SK-N-SH (cell line): ENCODE data around the gene CEP63. TPM values are rescaled to one million over a fixed set of nuclear protein-coding genes. Genes with fewer than 3 reads are reported as not detected.

Source experiments
- CTCF ChIA-PET: fragments of 300-600, 350-600 bp; formaldehyde crosslinking; extraction: SDS; loops from one replicate; lab custom pipeline; 2021; lab: Yijun Ruan, JAX
- POLR2A ChIA-PET: fragments of 350-600 bp; sonication (Branson Sonifier 250); formaldehyde crosslinking; extraction: SDS; loops from one replicate; lab custom pipeline; 2020; ENCODE audit warnings: antibody characterized with exemption, inconsistent platforms; lab: Yijun Ruan, JAX
- DNase-seq: peaks from one replicate; pipeline ENCODE4 v3.0.0; 2012
- H2AFZ ChIP-seq: fragments of 200-600 bp; sonication (generic); 2 replicates; pipeline ENCODE4 v1.8.1; 2016; ENCODE audit warnings: antibody characterized with exemption, mild to moderate bottlenecking, low read depth
- H3F3A ChIP-seq: fragments of 200-600 bp; sonication (generic); replicated peaks from 2 replicates; pipeline ENCODE3; 2016; ENCODE audit warnings: antibody characterized with exemption, mild to moderate bottlenecking; ENCODE audit not compliant: insufficient read depth
- H3K27ac ChIP-seq, 2 experiments: fragments of 200-500 bp in 1 of 2; fragments of 200-600 bp in 1 of 2; sonication (Bioruptor generic) in 1 of 2; sonication (generic), shearing (Covaris generic) in 1 of 2; 2 replicates each; pipeline versions ENCODE4 v1.5.1 to v1.6.1; 2014 to 2016; ENCODE audit warnings: low read depth in 2 of 2, inconsistent platforms in 1 of 2, low read length in 1 of 2, mild to moderate bottlenecking in 1 of 2, mixed read lengths in 1 of 2
- H3K27me3 ChIP-seq: fragments of 200-600 bp; sonication (generic), shearing (Covaris generic); 2 replicates; pipeline ENCODE4 v1.6.1; 2016; ENCODE audit warnings: mixed run types; ENCODE audit not compliant: insufficient read depth
- H3K36me3 ChIP-seq, 2 experiments: fragments of 200-500 bp in 1 of 2; fragments of 200-600 bp in 1 of 2; sonication (Bioruptor generic) in 1 of 2; sonication (generic) in 1 of 2; replicated peaks in 1 of 2; 2 replicates each; pipeline versions ENCODE3 to v1.5.1; 2014 to 2016; ENCODE audit warnings: low read length in 1 of 2, mild to moderate bottlenecking in 1 of 2; ENCODE audit not compliant: insufficient read depth in 2 of 2, control insufficient read depth in 1 of 2
- H3K4me1 ChIP-seq, 2 experiments: fragments of 200-500 bp in 1 of 2; fragments of 200-600 bp in 1 of 2; sonication (Bioruptor generic) in 1 of 2; sonication (generic), shearing (Covaris generic) in 1 of 2; 2 replicates each; pipeline versions ENCODE4 v1.5.1 to v1.6.1; 2014 to 2016; ENCODE audit warnings: low read depth in 1 of 2, low read length in 1 of 2, mixed run types in 1 of 2; ENCODE audit not compliant: insufficient read depth in 2 of 2, control insufficient read depth in 1 of 2
- H3K4me2 ChIP-seq: fragments of 200-600 bp; sonication (generic), shearing (Covaris generic); 2 replicates; pipeline ENCODE4 v1.6.1; 2017; ENCODE audit warnings: mixed run types
- H3K4me3 ChIP-seq, 2 experiments: fragments of 200-500 bp in 1 of 2; fragments of 200-600 bp in 1 of 2; sonication (Bioruptor generic) in 1 of 2; sonication (generic), shearing (Covaris generic) in 1 of 2; 2 replicates each; pipeline versions ENCODE4 v1.5.1 to v1.8.1; 2014 to 2016; ENCODE audit warnings: low read depth in 2 of 2, inconsistent platforms in 1 of 2, low read length in 1 of 2, mild to moderate bottlenecking in 1 of 2, mixed read lengths in 1 of 2, moderate library complexity in 1 of 2
- H3K79me2 ChIP-seq: fragments of 200-600 bp; sonication (generic); 2 replicates; pipeline ENCODE4 v1.8.1; 2017; ENCODE audit warnings: mild to moderate bottlenecking; ENCODE audit not compliant: insufficient read depth
- H3K9ac ChIP-seq: fragments of 200-600 bp; sonication (generic); 2 replicates; pipeline ENCODE4 v1.6.1; 2017; ENCODE audit warnings: mixed run types
- H3K9me2 ChIP-seq: fragments of 200-600 bp; sonication (generic); 2 replicates; pipeline ENCODE4 v1.6.1; 2017; ENCODE audit warnings: mixed run types
- H3K9me3 ChIP-seq: fragments of 200-600 bp; sonication (generic); 2 replicates; pipeline ENCODE4 v1.6.1; 2017; ENCODE audit warnings: mixed run types, mild to moderate bottlenecking, moderate library complexity
- H4K20me1 ChIP-seq: fragments of 200-600 bp; sonication (generic); 2 replicates; pipeline ENCODE4 v1.6.1; 2017; ENCODE audit warnings: mild to moderate bottlenecking, mixed run types; ENCODE audit not compliant: insufficient read depth
- CHD2 ChIP-seq: fragments of 150-350 bp; IDR thresholded peaks from 2 replicates; pipeline ENCODE4 v1.6.1; 2018; ENCODE audit warnings: low read length; ENCODE audit not compliant: partially characterized antibody
- CTCF ChIP-seq: fragments of 200-600 bp; sonication (generic); IDR thresholded peaks from 2 replicates; pipeline ENCODE4 v1.6.1; 2017; ENCODE audit warnings: antibody characterized with exemption, mild to moderate bottlenecking, moderate library complexity
- ELF1 ChIP-seq: IDR thresholded peaks from 2 replicates; pipeline ENCODE4 v1.4.0; 2012
- EP300 ChIP-seq, 2 experiments: IDR thresholded peaks; 2 replicates each; pipeline versions ENCODE4 v1.4.0 to v1.6.1; 2012; ENCODE audit warnings: borderline replicate concordance in 1 of 2, low read depth in 1 of 2, low read length in 1 of 2
- EZH2phosphoT487 ChIP-seq: fragments of 200-600 bp; sonication (generic); IDR thresholded peaks from 2 replicates; pipeline ENCODE4 v1.6.1; 2017; ENCODE audit warnings: low read depth, mixed run types, mild to moderate bottlenecking, antibody characterized with exemption, moderate library complexity, borderline replicate concordance
- FOSL2 ChIP-seq: IDR thresholded peaks from 2 replicates; pipeline ENCODE4 v1.4.0; 2012; ENCODE audit warnings: low read depth, mild to moderate bottlenecking, moderate library complexity, borderline replicate concordance
- FOXJ3 ChIP-seq: sonication (generic); formaldehyde crosslinking; IDR thresholded peaks from 2 replicates; pipeline ENCODE4 v1.5.1; 2020; ENCODE audit warnings: mild to moderate bottlenecking, missing genetic modification reagents
- GABPA ChIP-seq: IDR thresholded peaks from 2 replicates; pipeline ENCODE4 v1.4.0; 2012; ENCODE audit warnings: low read depth, mild to moderate bottlenecking
- GATA2 ChIP-seq: sonication (generic); formaldehyde crosslinking; IDR thresholded peaks from 2 replicates; pipeline ENCODE4 v1.5.0; 2020; ENCODE audit warnings: mild to moderate bottlenecking, missing genetic modification reagents
- IRF3 ChIP-seq: fragments of 150-350 bp; IDR thresholded peaks from 2 replicates; pipeline ENCODE4 v1.6.1; 2016; ENCODE audit warnings: mild to moderate bottlenecking, low read depth, low read length
- MEF2A ChIP-seq: IDR thresholded peaks from 2 replicates; pipeline ENCODE4 v1.4.0; 2012; ENCODE audit warnings: low read depth, borderline replicate concordance
- PBX3 ChIP-seq: IDR thresholded peaks from 2 replicates; pipeline ENCODE4; 2012
- POLR2AphosphoS5 ChIP-seq: IDR thresholded peaks from 2 replicates; pipeline ENCODE4 v1.6.1; 2012; ENCODE audit warnings: low read depth, low read length
- REST ChIP-seq: IDR thresholded peaks from 2 replicates; pipeline ENCODE4 v1.6.1; 2012; ENCODE audit warnings: mild to moderate bottlenecking, low read depth, low read length, moderate library complexity
- SIN3A ChIP-seq: IDR thresholded peaks from 2 replicates; pipeline ENCODE4 v1.6.1; 2012; ENCODE audit warnings: low read depth, mild to moderate bottlenecking, low read length, moderate library complexity, borderline replicate concordance
- TAF1 ChIP-seq: IDR thresholded peaks from 2 replicates; pipeline ENCODE4 v1.6.1; 2012; ENCODE audit warnings: low read depth, mild to moderate bottlenecking, low read length, moderate library complexity, borderline replicate concordance
- TEAD4 ChIP-seq: IDR thresholded peaks from 2 replicates; pipeline ENCODE4 v1.4.0; 2012; ENCODE audit warnings: mild to moderate bottlenecking, borderline replicate concordance; ENCODE audit not compliant: insufficient read depth
- USF2 ChIP-seq: fragments of 150-350 bp; IDR thresholded peaks from 2 replicates; pipeline ENCODE4 v1.6.1; 2017; ENCODE audit warnings: antibody characterized with exemption, low read length, low read depth, borderline replicate concordance
- YY1 ChIP-seq: IDR thresholded peaks from 2 replicates; pipeline ENCODE4 v1.4.0; 2012; ENCODE audit warnings: low read depth, mild to moderate bottlenecking
- ZBTB33 ChIP-seq: IDR thresholded peaks from 2 replicates; pipeline ENCODE4 v1.4.0; 2012; ENCODE audit warnings: low read depth, borderline replicate concordance
- WGBS: methylation state at CpG from one replicate; pipeline ENCODE4 v1.1.6; 2017; ENCODE audit warnings: low lambda C conversion rate; 5-methylcytosine and 5-hydroxymethylcytosine counted together
- polyA plus RNA-seq, 3 experiments: library from polyadenylated mRNA; depleted of rRNA; stranded (reverse); fragments of >200 nt; gene quantifications; 2 replicates each; pipeline ENCODE4 v1.2.3, GENCODE V29; 2012

Gene CEP63
- polyA plus RNA-seq, 1 of the 3 experiments (the other 2 are of a cell fraction), result 6.3 TPM

- Histone ChIP-seq H2AFZ (no peak overlapping the region), H3K4me2 (no peak overlapping the region), H4K20me1 (no peaks in the 10 kb centered on the region), H3K27ac (no peak overlapping the region), H3K4me3 (no peak overlapping the region), H3K79me2 (no peaks in the 10 kb centered on the region), H3K36me3 (no peaks in the 10 kb centered on the region), H3K4me1 (peaks cover 3 to 13% of the 10 kb centered on the region in 2 experiments; a peak in 2 of 4 replicates), H3K9ac (no peak overlapping the region), H3K9me2 (no peaks in the 10 kb centered on the region), H3K27me3 (no peaks in the 10 kb centered on the region), H3K9me3 (no peaks in the 10 kb centered on the region), H3F3A (peaks cover 19% of the 10 kb centered on the region)
- CTCF ChIA-PET, result interaction anchor here (1.0 to 2.3 kb wide), 4 partner anchors 9 to 150 kb away, joined by 3 to 9 read pairs (median 6); no protein-coding TSS in a partner anchor
- peak; percentile 19 for DNase-seq
- WGBS, result 91% methylated on average over 9 of the region's 9 CpGs
- TF ChIP-seq PBX3, result no peak
- no peak for TF ChIP-seq SIN3A
- no peak for TF ChIP-seq YY1
- TF ChIP-seq TEAD4, result no peak
- TF ChIP-seq REST, result no peak
- no peak for TF ChIP-seq ZBTB33
- no peak for TF ChIP-seq IRF3
- no peak for TF ChIP-seq FOSL2
- no peak for TF ChIP-seq USF2
- no peak for TF ChIP-seq EP300 (IDR thresholded peaks at IDR 0.05; ENCODE audit: borderline replicate concordance in 1 of 2, low read depth in 1 of 2, low read length in 1 of 2)
- no peak for TF ChIP-seq CTCF
- TF ChIP-seq MEF2A, result no peak
- no peak for TF ChIP-seq EZH2phosphoT487
- TF ChIP-seq POLR2AphosphoS5, result no peak
- no peak for TF ChIP-seq FOXJ3 (CRISPR knock-in tag)
- TF ChIP-seq CHD2, result no peak
- TF ChIP-seq TAF1, result no peak
- TF ChIP-seq ELF1, result no peak
- no peak for TF ChIP-seq GABPA
- no peak for TF ChIP-seq GATA2
- POLR2A ChIA-PET, result interaction anchor here (0.6 kb wide), 1 partner anchor 9 kb away, joined by 3 read pairs; no protein-coding TSS in a partner anchor
These were observed 28.3 kb upstream of the CEP63 start for GRCh38 chr3:134457376-134458074.
